IgD-negative memory B cell (primary cell): ENCODE measurements around the gene PTGES. TPM values are rescaled to one million over a fixed set of nuclear protein-coding genes. Genes with fewer than 3 reads are reported as not detected.

Source experiments
- H3K27ac Mint-ChIP-seq, 3 donors: one replicate each; pipeline ENCODE4 v1.8.0; 2020 to 2022; ENCODE audit warnings: mild to moderate bottlenecking in 3 of 3, mixed read lengths in 3 of 3, moderate library complexity in 1 of 3
- H3K27me3 Mint-ChIP-seq: one replicate; pipeline ENCODE4 v1.8.0; 2021; ENCODE audit warnings: mixed read lengths
- H3K36me3 Mint-ChIP-seq: one replicate; pipeline ENCODE4 v1.8.0; 2020; ENCODE audit warnings: mild to moderate bottlenecking, mixed read lengths
- H3K4me1 Mint-ChIP-seq, 3 donors: one replicate each; pipeline ENCODE4 v1.8.0; 2020 to 2022; ENCODE audit warnings: mixed read lengths in 3 of 3, mild to moderate bottlenecking in 1 of 3
- H3K4me3 Mint-ChIP-seq, 4 donors: one replicate each; pipeline ENCODE4 v1.8.0; 2020 to 2022; ENCODE audit warnings: mild to moderate bottlenecking in 4 of 4, mixed read lengths in 4 of 4, moderate library complexity in 3 of 4
- H3K9me3 Mint-ChIP-seq, 3 donors: one replicate each; pipeline ENCODE4 v1.8.0; 2020 to 2021; ENCODE audit warnings: mixed read lengths in 3 of 3, mild to moderate bottlenecking in 1 of 3
- polyA plus RNA-seq: library from polyadenylated mRNA; unstranded; fragments of 300-500 nt; fragmentation: Illumina TruSeq; gene quantifications from one replicate; pipeline ENCODE4 v1.2.3, GENCODE V29; 2021

The PTGES gene
- polyA plus RNA-seq, 1 donor from 2014 or later = not detected

GRCh38 chr9:129724456-129725190 lies 28.2 kb downstream of the PTGES start:
- H3K36me3 Mint-ChIP-seq = no peaks in the 10 kb centered on the region
- H3K4me3 Mint-ChIP-seq = no peak overlapping the region
- peaks cover 0 to 2% (median 0%) of the 10 kb centered on the region in 3 donors for H3K9me3 Mint-ChIP-seq
- H3K27ac Mint-ChIP-seq = peak overlapping the region in 1 of 3 donors; percentile 12
- H3K27me3 Mint-ChIP-seq = peaks cover 13% of the 10 kb centered on the region
- peaks cover 0 to 3% (median 2%) of the 10 kb centered on the region in 3 donors for H3K4me1 Mint-ChIP-seq

DNA sequence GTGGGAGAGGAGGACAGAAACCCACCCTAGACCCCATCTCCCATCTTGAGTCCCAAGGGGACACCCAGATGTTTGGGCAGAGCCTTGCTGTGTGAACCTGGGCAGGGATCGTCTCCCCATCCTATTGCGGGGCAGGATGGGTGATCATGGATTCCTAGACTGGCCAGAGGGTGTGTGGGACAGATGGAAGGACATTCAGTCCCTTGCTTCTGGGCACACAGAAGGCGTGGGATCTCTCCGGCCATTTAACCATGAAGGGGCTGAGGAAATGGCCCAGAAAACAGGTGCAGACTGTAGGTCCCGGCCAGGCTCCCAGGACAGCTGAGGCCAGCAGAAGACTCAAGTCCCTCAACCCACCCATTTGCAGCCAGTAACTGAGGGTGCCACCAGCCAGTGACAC lies 29.9 kb downstream of the PTGES start:
- Mint-ChIP-seq H3K4me1 (peaks cover 0 to 3% (median 2%) of the 10 kb centered on the region in 3 donors), H3K27me3 (peaks cover 16% of the 10 kb centered on the region), H3K4me3 (no peak overlapping the region), H3K9me3 (peaks cover 0 to 2% (median 0%) of the 10 kb centered on the region in 3 donors), H3K36me3 (peaks cover 2% of the 10 kb centered on the region), H3K27ac (no peak overlapping the region)

DNA sequence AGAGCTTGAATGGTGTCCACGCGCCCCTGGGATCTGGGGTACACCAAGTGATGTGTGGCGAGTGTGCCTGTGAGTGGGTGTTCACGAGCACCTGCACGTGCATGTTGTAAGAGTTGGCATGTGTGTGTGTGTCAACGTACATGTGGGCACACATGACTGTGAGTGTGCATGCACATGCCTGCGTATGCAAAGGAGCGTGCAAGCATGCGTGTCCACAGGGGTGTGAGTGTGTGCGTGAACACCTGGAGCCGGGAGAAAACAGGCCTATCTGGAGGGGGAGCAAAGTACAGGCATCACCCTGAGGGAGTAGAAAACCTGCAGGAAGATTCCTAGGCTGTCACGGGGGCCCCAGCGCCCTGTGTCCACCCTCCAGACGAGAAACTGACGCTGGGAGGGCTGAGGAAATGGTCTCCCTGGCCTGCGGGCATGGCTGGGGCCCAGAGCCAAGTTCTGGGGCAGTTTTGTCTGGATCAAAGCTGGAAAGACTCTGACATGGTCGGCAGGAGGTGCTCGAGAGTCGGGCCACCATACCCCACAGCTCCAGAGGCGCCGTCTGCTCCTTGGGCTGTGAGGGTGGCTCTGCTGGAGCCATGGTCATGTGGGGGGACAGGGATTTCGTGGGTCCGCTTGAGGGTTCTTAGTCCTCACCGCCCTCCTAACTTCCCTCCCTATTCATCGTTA lies 31.8 kb downstream of the PTGES start:
- H3K36me3 Mint-ChIP-seq = peaks cover 2% of the 10 kb centered on the region
- H3K4me1 Mint-ChIP-seq = peaks cover 0 to 4% (median 0%) of the 10 kb centered on the region in 3 donors

GRCh38 chr9:129720181-129720864 lies 32.5 kb downstream of the PTGES start:
- peaks cover 0 to 4% (median 0%) of the 10 kb centered on the region in 3 donors for H3K4me1 Mint-ChIP-seq
- peaks cover 2% of the 10 kb centered on the region for H3K36me3 Mint-ChIP-seq
- H3K27ac Mint-ChIP-seq = no peak overlapping the region
- peaks cover 0 to 2% (median 0%) of the 10 kb centered on the region in 3 donors for H3K9me3 Mint-ChIP-seq
- H3K4me3 Mint-ChIP-seq = no peak overlapping the region
- peaks cover 15% of the 10 kb centered on the region for H3K27me3 Mint-ChIP-seq

More for the DNA sequence above, 31.8 kb downstream of the PTGES start:
- Mint-ChIP-seq H3K9me3 (peaks cover 0 to 2% (median 0%) of the 10 kb centered on the region in 3 donors), H3K27ac (no peak overlapping the region), H3K4me3 (no peak overlapping the region), H3K27me3 (peaks cover 15% of the 10 kb centered on the region)

DNA sequence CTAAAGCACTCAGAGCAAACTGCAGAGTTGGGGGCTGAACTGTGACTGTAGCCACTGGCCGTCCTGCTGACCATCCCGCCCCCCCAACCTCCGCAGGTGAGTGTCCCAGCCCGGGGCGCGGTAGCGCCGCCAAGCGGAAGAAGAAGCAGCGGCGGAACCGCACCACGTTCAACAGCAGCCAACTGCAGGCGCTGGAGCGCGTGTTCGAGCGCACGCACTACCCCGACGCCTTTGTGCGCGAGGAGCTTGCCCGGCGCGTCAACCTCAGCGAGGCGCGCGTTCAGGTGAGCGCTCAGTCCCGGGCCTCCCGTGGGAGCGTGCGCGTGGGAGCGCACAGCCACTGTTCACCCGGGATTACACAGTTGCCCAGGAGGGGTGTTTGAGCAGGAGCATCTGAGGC lies 33.7 kb downstream of the PTGES start:
- Mint-ChIP-seq H3K4me3 (no peak overlapping the region), H3K27me3 (peaks cover 15% of the 10 kb centered on the region), H3K4me1 (peaks cover 0 to 3% (median 0%) of the 10 kb centered on the region in 3 donors), H3K27ac (no peak overlapping the region), H3K36me3 (peaks cover 2% of the 10 kb centered on the region), H3K9me3 (peaks cover 0 to 2% (median 0%) of the 10 kb centered on the region in 3 donors)

DNA sequence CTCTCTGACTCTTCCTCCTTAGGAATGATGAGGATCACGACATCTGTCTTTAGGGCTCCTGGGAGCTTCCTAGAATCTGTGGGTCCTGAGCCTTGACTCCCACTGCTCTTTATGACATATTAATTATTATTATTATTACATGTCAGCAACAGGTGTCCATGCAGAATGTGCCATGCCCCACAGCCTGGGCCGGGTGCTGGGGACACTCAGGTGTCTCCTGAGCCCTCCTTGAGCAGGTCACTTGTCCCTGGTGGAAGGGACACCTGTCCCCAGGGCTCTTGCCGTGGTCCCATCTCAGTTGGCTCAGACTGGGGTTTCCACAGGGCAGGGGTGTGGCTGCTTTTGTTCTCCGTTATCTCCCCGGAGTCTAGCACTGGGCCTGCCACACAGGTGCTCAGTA lies 34.2 kb downstream of the PTGES start:
- H3K4me3 Mint-ChIP-seq = no peak overlapping the region
- peaks cover 15% of the 10 kb centered on the region for H3K27me3 Mint-ChIP-seq
- H3K36me3 Mint-ChIP-seq = peaks cover 2% of the 10 kb centered on the region
- no peak overlapping the region for H3K27ac Mint-ChIP-seq
- peaks cover 0 to 3% (median 0%) of the 10 kb centered on the region in 3 donors for H3K4me1 Mint-ChIP-seq
- peaks cover 0 to 2% (median 0%) of the 10 kb centered on the region in 3 donors for H3K9me3 Mint-ChIP-seq

DNA sequence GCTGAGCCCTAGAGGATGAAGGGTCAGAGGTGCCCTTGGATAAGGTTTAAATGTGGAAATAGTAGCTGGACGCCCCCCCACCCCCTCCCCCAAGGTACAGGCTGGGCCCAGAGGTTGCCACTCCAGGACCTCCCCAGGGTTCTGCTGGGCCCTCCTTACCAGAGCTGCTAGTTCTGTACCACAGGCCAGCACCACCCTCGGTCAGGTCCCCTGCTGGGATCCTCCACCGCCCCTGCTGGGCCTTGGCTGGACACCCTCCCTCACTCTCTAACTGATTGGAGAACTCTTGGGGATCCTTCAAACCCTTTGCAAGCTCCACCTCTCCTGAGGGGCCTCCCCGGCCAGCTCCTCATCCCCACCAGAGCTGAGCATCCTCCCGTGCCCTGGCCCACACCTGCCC lies 34.9 kb downstream of the PTGES start:
- Mint-ChIP-seq H3K36me3 (peaks cover 2% of the 10 kb centered on the region), H3K4me1 (peaks cover 0 to 2% (median 0%) of the 10 kb centered on the region in 3 donors), H3K9me3 (peaks cover 0 to 2% (median 0%) of the 10 kb centered on the region in 3 donors), H3K4me3 (no peak overlapping the region), H3K27me3 (peaks cover 15% of the 10 kb centered on the region), H3K27ac (no peak overlapping the region)

DNA sequence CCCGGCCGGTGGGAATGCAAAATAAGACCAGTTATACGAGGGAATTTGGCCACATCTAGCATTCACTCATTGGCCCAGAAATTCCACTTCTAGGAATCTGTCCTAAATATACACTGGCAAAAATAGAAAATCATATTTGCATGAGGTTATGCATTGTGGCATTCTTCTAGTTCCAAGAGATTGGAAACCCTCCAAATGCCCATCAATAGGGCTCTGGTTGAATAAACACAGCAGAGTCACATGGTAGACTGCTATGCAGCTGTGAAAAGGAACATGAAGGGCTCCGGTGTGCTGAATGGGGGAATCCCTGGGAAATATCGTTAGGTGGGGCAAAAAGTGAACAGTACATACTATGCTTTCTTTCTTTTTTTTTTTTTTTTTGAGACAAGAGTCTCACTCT lies 36.8 kb downstream of the PTGES start:
- Mint-ChIP-seq H3K27me3 (peaks cover 19% of the 10 kb centered on the region), H3K4me1 (peaks cover 6 to 7% (median 6%) of the 10 kb centered on the region in 3 donors), H3K9me3 (peaks cover 0 to 2% (median 0%) of the 10 kb centered on the region in 3 donors), H3K27ac (no peak overlapping the region), H3K4me3 (no peak overlapping the region), H3K36me3 (peaks cover 2% of the 10 kb centered on the region)

DNA sequence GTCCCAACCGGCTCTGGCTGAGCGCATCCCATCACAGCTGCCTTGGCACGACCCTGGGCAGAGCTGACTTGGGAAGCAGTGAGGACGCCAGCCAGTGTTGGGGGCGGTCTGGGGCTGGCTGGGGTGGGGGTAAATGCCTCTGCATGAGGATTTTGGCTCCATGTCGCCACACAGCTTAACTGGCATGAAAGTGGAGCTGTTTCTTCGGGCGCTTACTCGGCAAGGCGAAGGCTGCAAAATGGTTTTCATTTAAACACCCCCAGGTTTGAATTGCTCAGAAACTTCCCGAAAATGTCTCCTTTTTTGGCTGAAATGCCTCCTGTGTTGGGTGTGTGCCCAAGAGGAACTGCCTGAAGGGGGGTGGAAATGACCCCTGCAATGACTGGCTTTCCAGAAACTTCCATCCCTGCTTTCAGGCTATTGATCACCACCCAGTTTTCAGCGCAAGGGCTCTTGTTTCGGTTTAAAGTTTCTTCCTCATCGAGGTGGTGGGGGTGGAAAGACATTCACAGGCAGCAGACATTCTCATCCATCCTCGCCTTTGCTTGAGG lies 38.3 kb downstream of the PTGES start:
- H3K4me3 Mint-ChIP-seq = no peak overlapping the region
- peaks cover 2% of the 10 kb centered on the region for H3K36me3 Mint-ChIP-seq
- peaks cover 6 to 8% (median 7%) of the 10 kb centered on the region in 3 donors for H3K4me1 Mint-ChIP-seq
- peaks cover 11% of the 10 kb centered on the region for H3K27me3 Mint-ChIP-seq
- peaks cover 0 to 1% (median 0%) of the 10 kb centered on the region in 3 donors for H3K9me3 Mint-ChIP-seq
- no peak overlapping the region for H3K27ac Mint-ChIP-seq

DNA sequence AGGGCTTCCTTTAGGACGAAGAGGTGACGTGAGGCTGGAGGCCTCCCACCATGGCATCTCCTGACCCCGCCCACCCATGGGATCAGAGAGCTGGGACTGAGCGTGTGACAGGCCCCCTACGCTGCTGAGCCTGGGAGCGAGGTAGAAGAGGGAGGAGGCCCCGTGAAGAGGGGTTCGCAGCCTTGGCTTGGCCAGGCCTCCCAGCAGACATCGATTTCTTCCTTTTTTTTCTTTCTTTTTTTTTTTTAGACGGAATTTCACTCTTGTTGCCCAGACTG lies 39.5 kb downstream of the PTGES start:
- peaks cover 0 to 1% (median 0%) of the 10 kb centered on the region in 3 donors for H3K9me3 Mint-ChIP-seq
- peak overlapping the region in 1 of 4 donors; percentile 73 for H3K4me3 Mint-ChIP-seq
- H3K27ac Mint-ChIP-seq = no peak overlapping the region
- peaks cover 8% of the 10 kb centered on the region for H3K27me3 Mint-ChIP-seq
- peaks cover 6 to 8% (median 7%) of the 10 kb centered on the region in 3 donors for H3K4me1 Mint-ChIP-seq
- peaks cover under 1% of the 10 kb centered on the region for H3K36me3 Mint-ChIP-seq

DNA sequence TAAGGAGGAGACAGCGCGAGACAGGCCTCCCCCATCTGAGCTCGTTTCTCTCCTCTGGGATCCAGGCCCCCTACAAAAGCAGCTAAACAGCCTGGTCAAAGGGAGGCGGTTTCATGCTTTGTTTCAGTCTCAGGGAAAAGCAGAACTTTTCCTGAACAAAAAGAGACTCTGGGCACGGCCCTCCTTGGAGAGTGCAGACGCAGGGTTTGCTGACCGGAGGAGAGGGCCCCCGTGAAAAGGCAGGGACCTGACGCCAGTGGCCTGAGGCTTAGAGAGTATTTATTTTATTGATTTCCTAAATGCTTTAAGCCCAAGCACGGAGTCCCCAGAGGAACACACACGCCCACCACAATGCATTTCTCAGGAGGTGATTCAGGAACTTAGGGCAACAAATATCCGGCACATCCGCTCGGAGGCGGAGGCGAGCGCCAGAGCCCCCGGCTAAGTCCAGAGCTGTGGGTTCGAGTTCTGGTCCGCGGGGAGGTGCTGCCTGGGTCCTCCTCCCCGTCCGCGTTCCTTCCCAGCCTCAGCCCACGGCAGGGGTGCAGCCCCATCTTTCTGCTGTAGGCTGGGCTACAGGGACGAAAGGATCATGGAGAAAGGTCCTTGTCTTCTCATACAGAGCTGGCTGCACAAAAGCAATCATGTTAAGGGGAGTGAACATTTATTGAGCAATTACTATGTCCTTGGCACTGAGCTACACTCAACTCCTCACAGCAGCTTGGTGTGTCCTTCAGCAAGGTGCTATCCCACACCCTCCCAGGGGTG lies 40.0 kb downstream of the PTGES start:
- Mint-ChIP-seq H3K36me3 (no peaks in the 10 kb centered on the region), H3K27ac (no peak overlapping the region), H3K4me3 (peak overlapping the region in 2 of 4 donors; percentile 49 to 73), H3K9me3 (peaks cover 0 to 1% (median 0%) of the 10 kb centered on the region in 3 donors), H3K4me1 (peaks cover 7 to 8% (median 8%) of the 10 kb centered on the region in 3 donors), H3K27me3 (peaks cover 8% of the 10 kb centered on the region)

- Mint-ChIP-seq H3K27ac (no peak overlapping the region), H3K4me1 (peaks cover 6 to 8% (median 7%) of the 10 kb centered on the region in 3 donors), H3K27me3 (peaks cover 8% of the 10 kb centered on the region), H3K36me3 (no peaks in the 10 kb centered on the region), H3K4me3 (peak overlapping the region in 1 of 4 donors; percentile 43), H3K9me3 (peaks cover 0 to 1% (median 0%) of the 10 kb centered on the region in 3 donors)
These were observed 42.7 kb downstream of the PTGES start for GRCh38 chr9:129710169-129710453.

GRCh38 chr9:129709438-129710168 lies 43.2 kb downstream of the PTGES start:
- peaks cover 6 to 8% (median 7%) of the 10 kb centered on the region in 3 donors for H3K4me1 Mint-ChIP-seq
- peak overlapping the region in 1 of 4 donors; percentile 43 for H3K4me3 Mint-ChIP-seq
- peaks cover 0 to 1% (median 0%) of the 10 kb centered on the region in 3 donors for H3K9me3 Mint-ChIP-seq
- no peaks in the 10 kb centered on the region for H3K36me3 Mint-ChIP-seq
- H3K27ac Mint-ChIP-seq = no peak overlapping the region
- peaks cover 8% of the 10 kb centered on the region for H3K27me3 Mint-ChIP-seq

DNA sequence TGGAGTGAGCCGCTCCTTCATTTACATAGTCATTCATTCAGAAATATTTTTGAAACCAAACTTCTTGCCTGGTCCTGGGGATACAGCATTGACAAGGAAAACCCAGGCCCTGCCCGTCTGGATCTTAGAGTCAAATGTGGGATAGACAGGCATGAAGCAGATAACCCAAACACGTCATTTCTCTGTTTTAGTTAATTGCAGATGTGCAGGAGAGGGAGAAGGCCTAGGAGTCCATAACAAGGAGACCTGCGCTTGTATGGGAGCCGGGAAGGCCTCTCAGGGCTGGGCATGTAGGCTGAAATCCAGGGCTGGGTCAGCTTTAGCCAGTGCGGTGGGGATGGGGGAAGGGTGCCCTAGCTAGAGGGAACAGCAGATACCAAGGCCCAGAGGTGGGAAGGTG lies 44.0 kb downstream of the PTGES start:
- Mint-ChIP-seq H3K4me3 (no peak overlapping the region), H3K9me3 (peaks cover 0 to 1% (median 0%) of the 10 kb centered on the region in 3 donors), H3K4me1 (peaks cover 6 to 8% (median 7%) of the 10 kb centered on the region in 3 donors), H3K27ac (no peak overlapping the region), H3K27me3 (peaks cover 11% of the 10 kb centered on the region), H3K36me3 (no peaks in the 10 kb centered on the region)
